PFSK-1 (cell line): ENCODE measurements around the gene E4F1.

Experiments
- FOXP2 ChIP-seq: optimal IDR thresholded peaks from 2 replicates; pipeline ENCODE3; 2011; ENCODE audit warnings: borderline replicate concordance, control low read depth, inconsistent platforms; ENCODE audit not compliant: insufficient read depth; ENCODE audit errors: extremely low read length, extremely low read depth
- POLR2AphosphoS5 ChIP-seq: IDR thresholded peaks from 2 replicates; pipeline ENCODE4 v1.6.1; 2012; ENCODE audit warnings: low read depth, mild to moderate bottlenecking, control low read depth, low read length, moderate library complexity
- SIN3A ChIP-seq: IDR thresholded peaks from 2 replicates; pipeline ENCODE4 v1.6.1; 2012; ENCODE audit warnings: mild to moderate bottlenecking, low read length, moderate library complexity, borderline replicate concordance; ENCODE audit not compliant: insufficient read depth
- TAF1 ChIP-seq: IDR thresholded peaks from 2 replicates; pipeline ENCODE4 v1.6.1; 2012; ENCODE audit warnings: low read length, control low read depth, borderline replicate concordance; ENCODE audit not compliant: insufficient read depth
- TF ChIP-seq, protein P1 (sequence below), 2 experiments: IDR thresholded peaks; 2 replicates each; pipeline versions ENCODE4 v1.6.1 to v1.8.0; 2011 to 2012; ENCODE audit warnings: low read depth in 2 of 2, low read length in 2 of 2, control low read depth in 1 of 2, inconsistent platforms in 1 of 2, mild to moderate bottlenecking in 1 of 2, moderate library complexity in 1 of 2; ENCODE audit not compliant: insufficient read depth in 1 of 2

GRCh38 chr16:2216330-2216729, 7.1 kb upstream of the E4F1 start:
- TF ChIP-seq POLR2AphosphoS5 (no peak), FOXP2 (no peak), SIN3A (no peak), TAF1 (no peak)
- TF ChIP-seq, protein P1, sequence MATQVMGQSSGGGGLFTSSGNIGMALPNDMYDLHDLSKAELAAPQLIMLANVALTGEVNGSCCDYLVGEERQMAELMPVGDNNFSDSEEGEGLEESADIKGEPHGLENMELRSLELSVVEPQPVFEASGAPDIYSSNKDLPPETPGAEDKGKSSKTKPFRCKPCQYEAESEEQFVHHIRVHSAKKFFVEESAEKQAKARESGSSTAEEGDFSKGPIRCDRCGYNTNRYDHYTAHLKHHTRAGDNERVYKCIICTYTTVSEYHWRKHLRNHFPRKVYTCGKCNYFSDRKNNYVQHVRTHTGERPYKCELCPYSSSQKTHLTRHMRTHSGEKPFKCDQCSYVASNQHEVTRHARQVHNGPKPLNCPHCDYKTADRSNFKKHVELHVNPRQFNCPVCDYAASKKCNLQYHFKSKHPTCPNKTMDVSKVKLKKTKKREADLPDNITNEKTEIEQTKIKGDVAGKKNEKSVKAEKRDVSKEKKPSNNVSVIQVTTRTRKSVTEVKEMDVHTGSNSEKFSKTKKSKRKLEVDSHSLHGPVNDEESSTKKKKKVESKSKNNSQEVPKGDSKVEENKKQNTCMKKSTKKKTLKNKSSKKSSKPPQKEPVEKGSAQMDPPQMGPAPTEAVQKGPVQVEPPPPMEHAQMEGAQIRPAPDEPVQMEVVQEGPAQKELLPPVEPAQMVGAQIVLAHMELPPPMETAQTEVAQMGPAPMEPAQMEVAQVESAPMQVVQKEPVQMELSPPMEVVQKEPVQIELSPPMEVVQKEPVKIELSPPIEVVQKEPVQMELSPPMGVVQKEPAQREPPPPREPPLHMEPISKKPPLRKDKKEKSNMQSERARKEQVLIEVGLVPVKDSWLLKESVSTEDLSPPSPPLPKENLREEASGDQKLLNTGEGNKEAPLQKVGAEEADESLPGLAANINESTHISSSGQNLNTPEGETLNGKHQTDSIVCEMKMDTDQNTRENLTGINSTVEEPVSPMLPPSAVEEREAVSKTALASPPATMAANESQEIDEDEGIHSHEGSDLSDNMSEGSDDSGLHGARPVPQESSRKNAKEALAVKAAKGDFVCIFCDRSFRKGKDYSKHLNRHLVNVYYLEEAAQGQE (IDR thresholded peaks at IDR 0.05; ENCODE audit: insufficient read depth in 1 of 2, low read depth in 2 of 2, low read length in 2 of 2), result no peak
